ENCODE results near the gene C16orf87. TPM values are rescaled to one million over a fixed set of nuclear protein-coding genes. Genes with fewer than 3 reads are reported as not detected.

C16orf87 gene
- total and polyA plus RNA-seq, 11 donors: 5.1 to 15.8 (median 13.6) TPM

- H3K4me1 ChIP-seq: peaks cover 0 to 10% (median 0%) of the 10 kb centered on the region in 12 donors
- WGBS, 4 donors: 79 to 90% (median 86%) methylated on average over 1 of the region's 1 CpG
- H3K27me3 ChIP-seq: peaks cover 0 to 4% (median 0%) of the 10 kb centered on the region in 9 donors
- intact Hi-C loops (cut with DNase I): no loop called here
- no peaks in the 10 kb centered on the region for H3K9me3 ChIP-seq
- DNase-seq (no peak), ATAC-seq (no peak)
- no peak overlapping the region for H3K27ac ChIP-seq
- no peak overlapping the region for H3K4me3 ChIP-seq
- TF ChIP-seq POLR2A (IDR thresholded peaks at IDR 0.05) (no peak), CTCF (IDR thresholded peaks at IDR 0.05) (no peak)
- H3K36me3 ChIP-seq: no peaks in the 10 kb centered on the region
These were observed 35.3 kb upstream of the C16orf87 start for GRCh38 chr16:46866286-46866685.

GRCh38 chr16:46862555-46863447 lies 31.8 kb upstream of the C16orf87 start:
- DNase-seq (no peak), ATAC-seq (no peak)
- H3K4me3 ChIP-seq: no peak overlapping the region
- H3K4me1 ChIP-seq: peaks cover 0 to 10% (median 0%) of the 10 kb centered on the region in 12 donors
- H3K27me3 ChIP-seq: no peaks in the 10 kb centered on the region
- H3K9me3 ChIP-seq: no peaks in the 10 kb centered on the region
- TF ChIP-seq CTCF (IDR thresholded peaks at IDR 0.05) (no peak), POLR2A (IDR thresholded peaks at IDR 0.05) (no peak)
- 83 to 92% (median 84%) methylated on average over 16 of the region's 16 CpGs for WGBS, 4 donors
- H3K27ac ChIP-seq: no peak overlapping the region
- intact Hi-C loops (cut with DNase I): no loop called here
- H3K36me3 ChIP-seq: no peaks in the 10 kb centered on the region

GRCh38 chr16:46859719-46860152 lies 28.8 kb upstream of the C16orf87 start:
- H3K4me1 ChIP-seq: peaks cover 0 to 8% (median 0%) of the 10 kb centered on the region in 12 donors
- intact Hi-C loops (cut with DNase I): loop anchor here in 3 of 10 donors (10.0 kb wide), 2 partner anchors 155 to 1305 kb away; no protein-coding TSS in a partner anchor
- no peak for TF ChIP-seq CTCF (IDR thresholded peaks at IDR 0.05)
- TF ChIP-seq POLR2A (IDR thresholded peaks at IDR 0.05): no peak
- H3K9me3 ChIP-seq: no peaks in the 10 kb centered on the region
- DNase-seq (no peak), ATAC-seq (peak in 2 of 4 donors; percentile 27 to 63)
- 78 to 87% (median 83%) methylated on average over 5 of the region's 5 CpGs for WGBS, 4 donors
- no peak overlapping the region for H3K27ac ChIP-seq
- H3K27me3 ChIP-seq: no peaks in the 10 kb centered on the region
- H3K4me3 ChIP-seq: no peak overlapping the region
- no peaks in the 10 kb centered on the region for H3K36me3 ChIP-seq

GRCh38 chr16:46858151-46858550 lies 27.2 kb upstream of the C16orf87 start:
- 96 to 97% (median 97%) methylated on average over 6 of the region's 6 CpGs for whole genome bisulfite sequencing, 4 donors
- H3K27ac ChIP-seq: no peak overlapping the region
- no peaks in the 10 kb centered on the region for H3K9me3 ChIP-seq
- TF ChIP-seq CTCF (IDR thresholded peaks at IDR 0.05) (no peak), POLR2A (IDR thresholded peaks at IDR 0.05) (no peak)
- no peak overlapping the region for H3K4me3 ChIP-seq
- no peak for DNase-seq
- H3K36me3 ChIP-seq: no peaks in the 10 kb centered on the region
- ATAC-seq: no peak
- no peaks in the 10 kb centered on the region for H3K27me3 ChIP-seq
- intact Hi-C loops (cut with DNase I): loop anchor here in 3 of 10 donors (10.0 kb wide), 2 partner anchors 157 to 1307 kb away; no protein-coding TSS in a partner anchor
- H3K4me1 ChIP-seq: peaks cover 0 to 4% (median 0%) of the 10 kb centered on the region in 12 donors

Measured in heart left ventricle (tissue), 16 donors.